ENCODE data around the gene C9orf50. TPM values are rescaled to one million over a fixed set of nuclear protein-coding genes. Genes with fewer than 3 reads are reported as not detected.
"Not testable (repeated sequence)": the region's sequence is repeated elsewhere in the genome, so short reads cannot be mapped to it uniquely, and the experiment has no call there.

C9orf50 gene
- total RNA-seq, 1 donor from 2014 or later: not detected

GRCh38 chr9:129595311-129595741 is 25.6 kb downstream of the C9orf50 start:
- DNase-seq (ENCODE audit: extremely low read depth, low read depth, low spot score): no peak

- DNase-seq (ENCODE audit: extremely low read depth, low read depth, low spot score): no peak
These were observed 26.3 kb downstream of the C9orf50 start for GRCh38 chr9:129594632-129595031.

GRCh38 chr9:129592790-129593189 is 28.1 kb downstream of the C9orf50 start:
- DNase-seq (ENCODE audit: extremely low read depth, low read depth, low spot score): not testable (repeated sequence)

GRCh38 chr9:129591916-129592315 is 29.0 kb downstream of the C9orf50 start:
- DNase-seq (ENCODE audit: extremely low read depth, low read depth, low spot score): no peak

- DNase-seq (ENCODE audit: extremely low read depth, low read depth, low spot score): no peak
These were observed 30.4 kb downstream of the C9orf50 start for GRCh38 chr9:129590466-129590865.

GRCh38 chr9:129587487-129588262 is 33.2 kb downstream of the C9orf50 start:
- DNase-seq (ENCODE audit: extremely low read depth, low read depth, low spot score): no peak

- DNase-seq (ENCODE audit: extremely low read depth, low read depth, low spot score): no peak
These were observed 34.2 kb downstream of the C9orf50 start for GRCh38 chr9:129586685-129587084.

GRCh38 chr9:129586245-129586644 is 34.7 kb downstream of the C9orf50 start:
- no peak for DNase-seq (ENCODE audit: extremely low read depth, low read depth, low spot score)

GRCh38 chr9:129585352-129585751 is 35.5 kb downstream of the C9orf50 start:
- no peak for DNase-seq (ENCODE audit: extremely low read depth, low read depth, low spot score)

GRCh38 chr9:129584136-129584535 is 36.8 kb downstream of the C9orf50 start:
- DNase-seq (ENCODE audit: extremely low read depth, low read depth, low spot score): peak; percentile 20

- DNase-seq (ENCODE audit: extremely low read depth, low read depth, low spot score): no peak
These were observed 37.4 kb downstream of the C9orf50 start for GRCh38 chr9:129583308-129584038.

- DNase-seq (ENCODE audit: extremely low read depth, low read depth, low spot score): no peak
These were observed 38.0 kb downstream of the C9orf50 start for GRCh38 chr9:129582855-129583254.

GRCh38 chr9:129581505-129582189 is 39.3 kb downstream of the C9orf50 start:
- no peak for DNase-seq (ENCODE audit: extremely low read depth, low read depth, low spot score)

- DNase-seq (ENCODE audit: extremely low read depth, low read depth, low spot score): no peak
These were observed 40.5 kb downstream of the C9orf50 start for GRCh38 chr9:129580211-129580915.

GRCh38 chr9:129579294-129579693 is 41.6 kb downstream of the C9orf50 start:
- no peak for DNase-seq (ENCODE audit: extremely low read depth, low read depth, low spot score)

GRCh38 chr9:129576546-129577543 is 44.1 kb downstream of the C9orf50 start:
- DNase-seq (ENCODE audit: extremely low read depth, low read depth, low spot score): peak; percentile 72

- no peak for DNase-seq (ENCODE audit: extremely low read depth, low read depth, low spot score)
These were observed 45.1 kb downstream of the C9orf50 start for GRCh38 chr9:129575818-129576217.

GRCh38 chr9:129574911-129575585 is 45.9 kb downstream of the C9orf50 start:
- DNase-seq (ENCODE audit: extremely low read depth, low read depth, low spot score): no peak

- no peak for DNase-seq (ENCODE audit: extremely low read depth, low read depth, low spot score)
These were observed 46.9 kb downstream of the C9orf50 start for GRCh38 chr9:129573977-129574376.
